Loucy (cell line): ENCODE results near the gene EXOG.

Experiments
- H2AFZ ChIP-seq: fragments of 200-600 bp; sonication (generic); 2 replicates; pipeline ENCODE4 v1.6.0; 2016; ENCODE audit warnings: antibody characterized with exemption, mild to moderate bottlenecking, low read length, moderate library complexity
- H3F3A ChIP-seq: fragments of 200-600 bp; 2 replicates; pipeline ENCODE4 v1.6.0; 2016; ENCODE audit warnings: antibody characterized with exemption, low read depth, mild to moderate bottlenecking
- H3K27me3 ChIP-seq: fragments of 200-600 bp; sonication (generic); 2 replicates; pipeline ENCODE4 v1.6.1; 2014; ENCODE audit warnings: low read length, mild to moderate bottlenecking; ENCODE audit not compliant: insufficient read depth, poor library complexity, severe bottlenecking
- H3K36me3 ChIP-seq: fragments of 200-600 bp; sonication (generic); 2 replicates; pipeline ENCODE4 v1.6.1; 2016; ENCODE audit warnings: low read length; ENCODE audit not compliant: insufficient read depth
- H3K4me1 ChIP-seq: fragments of 200-600 bp; sonication (generic); 2 replicates; pipeline ENCODE4 v1.5.1; 2014; ENCODE audit warnings: low read length, mild to moderate bottlenecking; ENCODE audit not compliant: insufficient read depth, poor library complexity, severe bottlenecking
- H3K4me2 ChIP-seq: fragments of 200-600 bp; sonication (generic); 2 replicates; pipeline ENCODE4 v1.6.0; 2014; ENCODE audit warnings: antibody characterized with exemption, low read length, low read depth, mild to moderate bottlenecking; ENCODE audit not compliant: poor library complexity, severe bottlenecking
- H3K4me3 ChIP-seq: fragments of 200-600 bp; sonication (generic); 2 replicates; pipeline ENCODE4 v1.5.1; 2014; ENCODE audit warnings: low read length, mild to moderate bottlenecking, mixed read lengths; ENCODE audit not compliant: poor library complexity, severe bottlenecking
- H3K79me2 ChIP-seq: fragments of 200-600 bp; sonication (generic); 2 replicates; pipeline ENCODE4 v1.6.1; 2014; ENCODE audit warnings: low read length; ENCODE audit not compliant: insufficient read depth
- H3K9ac ChIP-seq: fragments of 200-600 bp; sonication (generic); 2 replicates; pipeline ENCODE4 v1.6.0; 2014; ENCODE audit warnings: mild to moderate bottlenecking, low read depth, low read length, moderate library complexity; ENCODE audit not compliant: poor library complexity, severe bottlenecking
- H3K9me2 ChIP-seq: fragments of 200-600 bp; sonication (generic); replicated peaks from 2 replicates; pipeline ENCODE4 v1.6.1; 2016; ENCODE audit warnings: low read depth, low read length, mixed read lengths
- H3K9me3 ChIP-seq: fragments of 200-600 bp; sonication (generic); 2 replicates; pipeline ENCODE4 v1.6.1; 2014; ENCODE audit warnings: mild to moderate bottlenecking, antibody characterized with exemption, low read length, low read depth; ENCODE audit not compliant: insufficient read depth
- H4K20me1 ChIP-seq: fragments of 200-600 bp; sonication (generic); 2 replicates; pipeline ENCODE4 v1.6.0; 2014; ENCODE audit warnings: antibody characterized with exemption, low read length, mild to moderate bottlenecking; ENCODE audit not compliant: insufficient read depth, poor library complexity, severe bottlenecking
- CTCF ChIP-seq: fragments of 200-600 bp; sonication (generic); conservative IDR thresholded peaks from 2 replicates; pipeline ENCODE4 v1.5.1; 2014; ENCODE audit warnings: mild to moderate bottlenecking, antibody characterized with exemption, low read length
- EZH2phosphoT487 ChIP-seq: fragments of 200-600 bp; IDR thresholded peaks from 2 replicates; pipeline ENCODE4 v1.6.1; 2018; ENCODE audit warnings: antibody characterized with exemption, mild to moderate bottlenecking, moderate library complexity, borderline replicate concordance

EXOG gene

DNA sequence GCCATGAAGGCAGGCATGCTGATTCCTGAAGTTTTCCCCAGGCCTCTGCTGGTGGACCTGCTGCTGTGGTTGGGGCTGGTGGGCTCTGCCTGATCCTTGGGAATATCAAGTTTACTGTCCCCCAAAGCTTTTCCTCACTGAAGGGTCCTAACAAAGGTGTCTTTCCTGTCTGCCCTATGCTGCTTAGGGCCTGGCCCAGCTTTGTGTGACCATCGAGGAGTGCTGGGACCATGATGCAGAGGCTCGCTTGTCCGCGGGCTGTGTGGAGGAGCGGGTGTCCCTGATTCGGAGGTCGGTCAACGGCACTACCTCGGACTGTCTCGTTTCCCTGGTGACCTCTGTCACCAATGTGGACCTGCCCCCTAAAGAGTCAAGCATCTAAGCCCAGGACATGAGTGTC lies 13.2 kb upstream of the EXOG start:
- TF ChIP-seq EZH2phosphoT487, result no peak
- no peak for TF ChIP-seq CTCF

DNA sequence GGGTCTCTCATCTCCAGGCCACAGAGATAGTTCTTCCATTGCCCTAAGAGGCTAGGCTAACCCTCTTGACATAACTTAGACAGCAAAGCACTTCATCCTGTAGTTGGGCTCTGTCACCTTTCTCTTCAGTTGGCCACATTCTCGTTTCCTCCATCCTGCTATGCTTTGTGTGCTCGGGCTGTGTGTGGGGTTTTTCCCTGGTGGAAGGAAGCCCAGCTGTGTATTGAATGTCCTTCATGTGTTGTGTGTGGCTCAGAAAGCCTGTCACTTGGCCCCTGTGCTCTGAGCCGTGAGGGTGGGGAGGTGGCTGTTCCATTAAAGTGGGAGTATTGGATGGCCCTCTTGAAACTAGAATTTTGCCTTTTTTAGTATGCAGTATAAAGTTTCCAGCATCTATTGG lies 8.8 kb upstream of the EXOG start:
- H3F3A ChIP-seq, result no peaks in the 10 kb centered on the region
- H3K4me2 ChIP-seq, result no peak overlapping the region
- H3K9me2 ChIP-seq, result no peaks in the 10 kb centered on the region
- peaks cover 15% of the 10 kb centered on the region; the same call in 1 of the 2 replicates for H3K36me3 ChIP-seq
- no peak for TF ChIP-seq EZH2phosphoT487
- TF ChIP-seq CTCF, result no peak
- H3K4me1 ChIP-seq, result peaks cover 8% of the 10 kb centered on the region
- H3K27me3 ChIP-seq, result no peaks in the 10 kb centered on the region
- H3K9ac ChIP-seq, result no peak overlapping the region
- no peak overlapping the region for H3K4me3 ChIP-seq
- no peaks in the 10 kb centered on the region for H3K9me3 ChIP-seq
- H4K20me1 ChIP-seq, result no peaks in the 10 kb centered on the region
- H3K79me2 ChIP-seq, result no peaks in the 10 kb centered on the region
- H2AFZ ChIP-seq, result no peak overlapping the region

More for the DNA sequence above, 13.2 kb upstream of the EXOG start:
- Histone ChIP-seq H3K9ac (no peak overlapping the region), H3K9me3 (no peaks in the 10 kb centered on the region), H3K36me3 (peaks cover 36% of the 10 kb centered on the region; the same call in 1 of the 2 replicates), H3F3A (no peaks in the 10 kb centered on the region), H3K9me2 (no peaks in the 10 kb centered on the region), H4K20me1 (no peaks in the 10 kb centered on the region), H2AFZ (no peak overlapping the region), H3K4me2 (no peak overlapping the region), H3K4me3 (no peak overlapping the region), H3K27me3 (no peaks in the 10 kb centered on the region), H3K4me1 (peaks cover 8% of the 10 kb centered on the region), H3K79me2 (no peaks in the 10 kb centered on the region)

DNA sequence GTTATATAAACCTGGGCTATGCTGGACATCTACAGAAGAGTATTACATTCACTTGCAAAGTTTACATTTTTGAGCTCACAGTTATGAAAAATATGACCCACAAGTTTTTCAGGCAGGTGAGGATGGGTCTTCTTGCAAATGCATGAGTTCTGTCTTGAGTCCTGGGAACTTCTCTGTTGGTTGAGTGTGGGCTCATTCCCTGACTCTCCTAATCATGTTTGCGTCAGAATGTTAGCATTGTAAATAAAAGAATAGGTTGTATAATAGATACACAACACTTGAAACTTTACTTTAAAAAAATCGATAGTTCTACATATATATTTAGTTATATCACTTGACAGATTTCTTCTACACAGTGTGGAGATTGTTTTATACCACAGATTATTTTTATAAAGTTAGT lies 7.2 kb upstream of the EXOG start:
- Histone ChIP-seq H3K9me2 (no peaks in the 10 kb centered on the region), H4K20me1 (no peaks in the 10 kb centered on the region), H3K79me2 (no peaks in the 10 kb centered on the region), H2AFZ (no peak overlapping the region), H3K4me3 (no peak overlapping the region), H3K4me1 (peaks cover 6% of the 10 kb centered on the region), H3K9me3 (no peaks in the 10 kb centered on the region), H3F3A (no peaks in the 10 kb centered on the region), H3K4me2 (no peak overlapping the region), H3K27me3 (no peaks in the 10 kb centered on the region), H3K9ac (no peak overlapping the region), H3K36me3 (0 out of 2 replicates have a peak, but pooled peaks cover under 1% of the 10 kb centered on the region)
- TF ChIP-seq CTCF, result no peak
- TF ChIP-seq EZH2phosphoT487, result no peak
